Colon (tissue), 2 donors: ENCODE measurements around the gene ELF5.

Experiments
- FAIRE-seq: peaks from 2 replicates; lab custom pipeline; 2012; peaks lifted over from hg19 to GRCh38; lab: Jason Lieb, UNC
- donor health status: control.
- donor health status: control.

ELF5 gene

DNA sequence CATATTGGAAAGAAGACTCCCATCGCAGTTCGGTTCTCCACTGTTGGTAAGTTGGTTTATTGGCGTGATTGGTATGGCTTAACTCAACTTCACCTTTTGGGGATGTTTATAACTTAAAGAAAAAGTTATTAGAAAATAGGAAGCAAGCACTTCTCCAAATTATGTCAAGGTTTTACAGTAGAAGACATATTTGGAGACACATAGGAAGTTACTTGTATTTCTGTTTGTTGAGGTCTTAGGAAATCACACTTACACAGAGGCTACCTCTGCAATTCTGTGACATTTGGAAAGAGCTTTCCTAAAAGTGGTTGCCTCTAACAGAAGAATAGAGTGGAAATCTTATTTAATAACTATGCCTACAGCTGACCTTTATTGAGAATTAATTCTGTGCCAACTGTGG lies 62.5 kb downstream of the ELF5 start:
- FAIRE-seq, result no peak

DNA sequence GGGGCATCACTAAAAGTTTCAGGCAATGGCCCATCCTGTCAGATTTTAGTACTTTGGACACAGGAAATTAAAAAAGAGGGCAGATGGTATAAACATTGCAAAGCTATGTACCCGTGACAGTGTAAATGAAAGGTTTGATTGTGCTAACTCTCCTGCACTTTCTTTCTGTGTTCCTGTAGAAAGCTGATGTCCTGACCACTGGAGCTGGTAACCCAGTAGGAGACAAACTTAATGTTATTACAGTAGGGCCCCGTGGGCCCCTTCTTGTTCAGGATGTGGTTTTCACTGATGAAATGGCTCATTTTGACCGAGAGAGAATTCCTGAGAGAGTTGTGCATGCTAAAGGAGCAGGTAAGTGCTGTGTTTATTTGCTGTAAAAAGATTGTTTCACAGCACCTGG lies 64.6 kb downstream of the ELF5 start:
- no peak for FAIRE-seq

GRCh38 chr11:34448223-34448994 lies 65.2 kb downstream of the ELF5 start:
- FAIRE-seq, result no peak

DNA sequence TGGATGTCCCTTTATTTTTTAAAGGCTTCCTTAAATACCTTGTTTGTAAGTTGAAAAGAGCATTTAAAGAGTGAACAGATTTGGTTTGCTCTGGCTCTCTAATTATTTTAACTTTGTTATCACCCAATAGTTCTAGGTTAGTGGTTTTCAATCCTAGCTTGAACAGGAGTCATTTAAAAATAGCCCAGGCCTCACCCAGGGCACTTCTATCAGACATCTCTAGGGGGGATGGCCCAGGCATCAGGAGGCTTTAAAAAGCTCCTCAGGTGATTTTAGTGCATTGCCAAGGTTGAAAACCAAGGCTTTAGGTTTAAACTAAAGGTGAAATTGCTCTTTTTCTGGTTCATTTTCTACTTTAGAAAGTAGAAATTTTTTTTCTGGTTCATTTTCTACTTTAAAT lies 66.5 kb downstream of the ELF5 start:
- FAIRE-seq, result no peak

DNA sequence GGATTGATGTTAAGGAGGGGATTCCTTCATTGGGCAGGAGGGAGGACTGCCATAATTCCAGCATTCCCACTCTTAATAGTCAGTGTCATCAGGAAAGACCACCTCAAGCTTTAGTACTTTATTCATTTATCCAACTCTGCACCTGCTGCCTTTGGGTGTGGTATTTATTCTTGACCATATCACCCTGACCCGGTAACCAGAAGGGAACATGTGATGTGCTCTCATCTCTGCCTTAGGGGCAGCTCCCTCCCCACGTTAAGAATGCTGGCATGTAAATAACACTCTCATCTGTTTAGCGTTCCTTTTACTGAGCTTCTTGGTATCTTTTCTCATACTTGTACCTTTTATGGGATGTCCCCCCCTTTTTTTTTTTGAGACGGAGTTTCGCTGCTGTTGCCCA lies 67.2 kb downstream of the ELF5 start:
- FAIRE-seq, result no peak

- no peak for FAIRE-seq
Observed at GRCh38 chr11:34445956-34446355, 67.6 kb downstream of the ELF5 start.

DNA sequence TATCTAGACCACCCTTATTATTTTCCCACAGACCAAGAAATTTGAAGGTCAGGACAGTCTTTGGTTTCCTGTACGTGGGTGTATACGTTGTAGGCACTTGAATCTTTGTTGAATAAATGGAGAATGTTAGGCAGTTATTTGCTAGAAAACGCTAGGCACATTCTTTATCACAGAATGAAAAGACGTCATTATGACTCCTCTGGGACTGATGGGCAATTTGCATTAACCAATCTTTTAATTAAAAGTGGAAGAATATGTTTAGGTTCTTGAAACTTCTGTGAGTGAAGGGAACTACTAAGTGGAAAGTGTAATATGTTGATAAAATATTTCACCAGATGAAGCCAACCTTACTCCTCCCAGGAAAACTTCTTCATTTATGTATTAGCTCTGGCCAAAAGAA lies 69.2 kb downstream of the ELF5 start:
- FAIRE-seq, result no peak

- no peak for FAIRE-seq
Observed at GRCh38 chr11:34443136-34443535, 70.5 kb downstream of the ELF5 start.

- no peak for FAIRE-seq
Observed at GRCh38 chr11:34441814-34442213, 71.8 kb downstream of the ELF5 start.

- FAIRE-seq, result no peak
Observed at GRCh38 chr11:34439610-34440198, 73.9 kb downstream of the ELF5 start.

DNA sequence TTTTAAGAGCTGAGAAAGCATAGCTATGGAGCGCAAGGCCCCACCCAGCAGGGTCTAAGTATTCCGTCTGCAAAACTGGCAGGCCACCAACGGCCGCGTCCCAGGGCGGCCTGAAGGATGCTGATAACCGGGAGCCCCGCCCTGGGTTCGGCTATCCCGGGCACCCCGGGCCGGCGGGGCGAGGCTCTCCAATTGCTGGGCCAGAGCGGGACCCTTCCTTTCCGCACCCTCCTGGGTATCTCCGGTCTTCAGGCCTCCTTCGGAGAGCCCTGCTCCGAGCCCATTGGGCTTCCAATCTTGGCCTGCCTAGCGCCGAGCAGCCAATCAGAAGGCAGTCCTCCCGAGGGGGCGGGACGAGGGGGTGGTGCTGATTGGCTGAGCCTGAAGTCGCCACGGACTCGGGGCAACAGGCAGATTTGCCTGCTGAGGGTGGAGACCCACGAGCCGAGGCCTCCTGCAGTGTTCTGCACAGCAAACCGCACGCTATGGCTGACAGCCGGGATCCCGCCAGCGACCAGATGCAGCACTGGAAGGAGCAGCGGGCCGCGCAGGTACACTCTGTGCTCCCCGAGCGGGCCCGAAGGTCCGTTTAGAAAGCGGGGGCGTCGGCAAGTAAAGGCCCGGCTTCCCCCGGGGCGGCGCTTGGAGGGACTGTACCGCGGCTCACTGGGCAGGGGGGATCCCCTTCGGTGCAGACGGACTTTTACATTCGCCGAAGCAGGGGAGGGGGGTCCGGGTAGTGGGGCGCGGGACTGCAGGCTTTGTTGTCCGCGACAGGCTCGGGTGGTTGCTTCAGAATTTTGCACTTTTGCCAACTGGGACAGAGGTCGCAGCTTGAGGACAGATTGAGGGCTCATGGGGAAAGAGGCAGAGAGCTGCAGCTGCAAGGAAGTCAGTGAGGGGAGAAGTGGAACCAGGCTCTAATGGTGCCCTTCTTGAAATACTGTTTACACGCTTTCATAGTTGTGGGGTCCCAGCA lies 74.8 kb downstream of the ELF5 start, which contains the start of gene CAT:
Gene CAT, plus strand, starts transcription at position 406 of the 979 bp plus-strand sequence. Its CDS starts 80 bp downstream, at position 486.
- FAIRE-seq, result no peak

- FAIRE-seq, result no peak
Observed at GRCh38 chr11:34437224-34438125, 76.1 kb downstream of the ELF5 start.

GRCh38 chr11:34433899-34434298 lies 79.7 kb downstream of the ELF5 start:
- no peak for FAIRE-seq

- FAIRE-seq, result no peak
Observed at GRCh38 chr11:34432822-34433221, 80.8 kb downstream of the ELF5 start.

DNA sequence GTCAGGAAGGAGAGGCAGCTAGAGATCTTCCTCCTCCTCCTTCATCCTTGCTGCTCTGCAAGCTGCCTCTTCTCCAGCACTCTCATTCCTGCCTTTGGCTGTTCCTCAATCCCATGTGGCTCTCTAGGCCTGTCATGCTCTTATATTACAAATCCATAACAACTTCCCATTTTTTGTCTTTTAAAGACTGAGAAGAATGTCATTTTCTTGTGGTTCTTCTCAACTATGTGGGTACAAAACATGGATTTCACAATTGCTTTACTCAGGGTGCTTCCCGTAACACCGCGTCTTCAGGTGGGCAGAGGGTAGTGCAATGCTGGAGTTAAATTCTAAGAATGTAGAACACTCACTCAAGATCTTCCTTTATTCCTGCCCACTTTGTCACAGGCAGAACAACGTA lies 81.6 kb downstream of the ELF5 start:
- no peak for FAIRE-seq
